ENCODE data around the gene ANKRD18A. TPM values are rescaled to one million over a fixed set of nuclear protein-coding genes. Genes with fewer than 3 reads are reported as not detected.

Gene ANKRD18A
- total and polyA plus RNA-seq, 10 of the 15 experiments (the other 5 are each of a cell fraction or from before 2014, with no cell fraction given): 0.37 TPM; not detected in 9

- TF ChIP-seq, protein P1, sequence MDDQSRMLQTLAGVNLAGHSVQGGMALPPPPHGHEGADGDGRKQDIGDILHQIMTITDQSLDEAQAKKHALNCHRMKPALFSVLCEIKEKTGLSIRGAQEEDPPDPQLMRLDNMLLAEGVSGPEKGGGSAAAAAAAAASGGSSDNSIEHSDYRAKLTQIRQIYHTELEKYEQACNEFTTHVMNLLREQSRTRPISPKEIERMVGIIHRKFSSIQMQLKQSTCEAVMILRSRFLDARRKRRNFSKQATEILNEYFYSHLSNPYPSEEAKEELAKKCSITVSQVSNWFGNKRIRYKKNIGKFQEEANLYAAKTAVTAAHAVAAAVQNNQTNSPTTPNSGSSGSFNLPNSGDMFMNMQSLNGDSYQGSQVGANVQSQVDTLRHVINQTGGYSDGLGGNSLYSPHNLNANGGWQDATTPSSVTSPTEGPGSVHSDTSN (IDR thresholded peaks at IDR 0.05; ENCODE audit: insufficient replicate concordance, low read depth, low read length): no peak
- TF ChIP-seq ASH2L (IDR thresholded peaks at IDR 0.05; ENCODE audit: borderline replicate concordance, low read depth): no peak
- no peak for TF ChIP-seq SMC3 (IDR thresholded peaks at IDR 0.05; ENCODE audit: borderline replicate concordance, low read length)
- no peak for TF ChIP-seq ZNF622 (IDR thresholded peaks at IDR 0.05)
- TF ChIP-seq POLR2A (IDR thresholded peaks at IDR 0.05; ENCODE audit: low read depth, low read length): no peak
- TF ChIP-seq REST (IDR thresholded peaks at IDR 0.05; ENCODE audit: low read depth, low read length): no peak
- TF ChIP-seq BCL11A (IDR thresholded peaks at IDR 0.05; ENCODE audit: low read depth, low read length): no peak
- TF ChIP-seq MXI1 (IDR thresholded peaks at IDR 0.05; ENCODE audit: low read depth, low read length): no peak
- TF ChIP-seq E2F8 (IDR thresholded peaks at IDR 0.05; ENCODE audit: low read depth, partially characterized antibody): no peak
- TF ChIP-seq IKZF2 (IDR thresholded peaks at IDR 0.05): no peak
- TF ChIP-seq EED (IDR thresholded peaks at IDR 0.05; ENCODE audit: low read depth): no peak
Observed at GRCh38 chr9:38639577-38639940, 19.2 kb upstream of the ANKRD18A start (continued).

All from GM12878 (cell line).